H1 (cell line): Measurements from ENCODE around the gene SLC2A4RG. TPM values are rescaled to one million over a fixed set of nuclear protein-coding genes. Genes with fewer than 3 reads are reported as not detected.

ENCODE experiments used
- CTCF ChIA-PET: fragments of 300-600 bp; sonication (Branson Sonifier 250); formaldehyde crosslinking; loops from one replicate; lab custom pipeline; 2021; ENCODE audit not compliant: partially characterized antibody; lab: Charles Lee
- POLR2A ChIA-PET: fragments of 300-600 bp; sonication (Branson Sonifier 250); formaldehyde crosslinking; loops from one replicate; lab custom pipeline; 2021; ENCODE audit warnings: inconsistent platforms; ENCODE audit not compliant: partially characterized antibody; lab: Charles Lee
- DNase-seq, 2 experiments: peaks; one replicate each; pipeline versions ENCODE4 v3.0.0 to v3.0.0-alpha.2; 2010 to 2022; ENCODE audit warnings: low spot score in 2 of 2, low read depth in 1 of 2, mixed read lengths in 1 of 2
- FAIRE-seq: peaks from 2 replicates; lab custom pipeline; 2011; peaks lifted over from hg19 to GRCh38; lab: Jason Lieb, UNC
- H2AFZ ChIP-seq: 2 replicates; pipeline ENCODE4 v1.8.1; 2012; ENCODE audit warnings: low read length, inconsistent platforms
- H2AK5ac ChIP-seq: 2 replicates; pipeline ENCODE4 v1.6.1; 2013; ENCODE audit warnings: low read depth, low read length
- H2BK120ac ChIP-seq: replicated peaks from 2 replicates; pipeline ENCODE3; 2013; ENCODE audit warnings: low read depth, low read length, inconsistent platforms
- H2BK12ac ChIP-seq: 2 replicates; pipeline ENCODE4 v1.6.1; 2013; ENCODE audit warnings: low read depth, low read length
- H2BK15ac ChIP-seq: 2 replicates; pipeline ENCODE4 v1.6.1; 2013; ENCODE audit warnings: low read length
- H2BK20ac ChIP-seq: 2 replicates; pipeline ENCODE4 v1.6.1; 2013; ENCODE audit warnings: low read length
- H2BK5ac ChIP-seq: 2 replicates; pipeline ENCODE4 v1.6.1; 2013; ENCODE audit warnings: low read depth, low read length
- H3K14ac ChIP-seq: 2 replicates; pipeline ENCODE4 v1.6.1; 2013; ENCODE audit warnings: inconsistent platforms; ENCODE audit not compliant: insufficient read length
- H3K18ac ChIP-seq: 2 replicates; pipeline ENCODE4 v1.6.1; 2013; ENCODE audit warnings: low read length; ENCODE audit errors: extremely low read depth
- H3K23ac ChIP-seq: 2 replicates; pipeline ENCODE4 v1.6.1; 2013; ENCODE audit warnings: inconsistent platforms; ENCODE audit not compliant: insufficient read length
- H3K23me2 ChIP-seq: 2 replicates; pipeline ENCODE4 v1.6.1; 2013; ENCODE audit warnings: low read depth, low read length
- H3K27ac ChIP-seq: 2 replicates; pipeline ENCODE4 v1.6.1; 2011; ENCODE audit warnings: low read depth, low read length, inconsistent platforms
- H3K27me3 ChIP-seq, 4 experiments: replicated peaks in 1 of 4; 1 replicate in 1 of 4; 2 replicates in 3 of 4; pipeline versions ENCODE4 v1.6.1 to v1.8.1; 2011 to 2013; ENCODE audit warnings: low read length in 3 of 4, mild to moderate bottlenecking in 3 of 4, inconsistent platforms in 2 of 4, mixed read lengths in 2 of 4, moderate library complexity in 1 of 4; ENCODE audit not compliant: control insufficient read depth in 3 of 4, insufficient read depth in 3 of 4; ENCODE audit errors: extremely low read depth in 1 of 4
- H3K36me3 ChIP-seq, 4 experiments: 2 replicates each; pipeline versions ENCODE4 v1.6.1 to v1.8.1; 2011 to 2013; ENCODE audit warnings: mild to moderate bottlenecking in 4 of 4, low read length in 3 of 4, moderate library complexity in 2 of 4, control low read depth in 1 of 4, inconsistent platforms in 1 of 4; ENCODE audit not compliant: insufficient read depth in 4 of 4, control insufficient read depth in 2 of 4
- H3K4ac ChIP-seq: replicated peaks from 2 replicates; pipeline ENCODE3; 2013; ENCODE audit warnings: low read length, low read depth, mixed read lengths, inconsistent platforms; ENCODE audit not compliant: insufficient read length
- H3K4me1 ChIP-seq, 4 experiments: replicated peaks in 1 of 4; 1 replicate in 1 of 4; 2 replicates in 3 of 4; pipeline versions ENCODE4 v1.6.1 to v1.8.1; 2011 to 2013; ENCODE audit warnings: low read length in 3 of 4, inconsistent platforms in 2 of 4, mixed read lengths in 1 of 4; ENCODE audit not compliant: insufficient read depth in 4 of 4, control insufficient read depth in 3 of 4
- H3K4me2 ChIP-seq, 2 experiments: 2 replicates each; pipeline versions ENCODE4 v1.6.1 to v1.8.1; 2011 to 2013; ENCODE audit warnings: low read depth in 2 of 2, low read length in 2 of 2, control low read depth in 1 of 2, inconsistent platforms in 1 of 2, mild to moderate bottlenecking in 1 of 2; ENCODE audit not compliant: insufficient read depth in 1 of 2
- H3K4me3 ChIP-seq, 4 experiments: fragments of 200-600, 300-600 bp in 1 of 4; sonication (generic), shearing (Covaris generic), sonication (Bioruptor Twin) in 1 of 4; 2 replicates each; pipeline versions ENCODE4 v1.5.1 to v1.8.1; 2011 to 2016; ENCODE audit warnings: low read length in 4 of 4, low read depth in 3 of 4, control low read depth in 2 of 4, inconsistent platforms in 2 of 4, mild to moderate bottlenecking in 2 of 4, mixed read lengths in 1 of 4, moderate library complexity in 1 of 4; ENCODE audit not compliant: insufficient read depth in 2 of 4; ENCODE audit errors: extremely low read depth in 1 of 4
- H3K56ac ChIP-seq: replicated peaks from 2 replicates; pipeline ENCODE3; 2013; ENCODE audit warnings: low read depth, mild to moderate bottlenecking, mixed read lengths, low read length, inconsistent platforms; ENCODE audit not compliant: insufficient read length
- H3K79me1 ChIP-seq: 2 replicates; pipeline ENCODE4 v1.6.1; 2013; ENCODE audit warnings: low read depth, low read length, control low read depth
- H3K79me2 ChIP-seq, 2 experiments: 2 replicates each; pipeline versions ENCODE4 v1.6.1 to v1.8.1; 2012 to 2013; ENCODE audit warnings: low read length in 2 of 2, mild to moderate bottlenecking in 2 of 2, inconsistent platforms in 1 of 2; ENCODE audit not compliant: insufficient read depth in 2 of 2, control insufficient read depth in 1 of 2
- H3K9ac ChIP-seq, 4 experiments: replicated peaks in 1 of 4; 1 replicate in 1 of 4; 2 replicates in 3 of 4; pipeline versions ENCODE4 v1.6.1 to v1.8.1; 2011 to 2013; ENCODE audit warnings: low read depth in 3 of 4, low read length in 3 of 4, control low read depth in 2 of 4, mild to moderate bottlenecking in 2 of 4, moderate library complexity in 2 of 4, inconsistent platforms in 1 of 4; ENCODE audit errors: extremely low read depth in 1 of 4
- H3K9me3 ChIP-seq, 2 experiments: 2 replicates each; pipeline versions ENCODE4 v1.6.1 to v1.8.1; 2012 to 2013; ENCODE audit warnings: mild to moderate bottlenecking in 2 of 2, moderate library complexity in 2 of 2, control low read depth in 1 of 2, inconsistent platforms in 1 of 2, low read depth in 1 of 2, low read length in 1 of 2, mixed read lengths in 1 of 2; ENCODE audit not compliant: insufficient read depth in 2 of 2
- H4K20me1 ChIP-seq, 2 experiments: replicated peaks in 1 of 2; 2 replicates each; pipeline versions ENCODE3 to v1.8.1; 2011 to 2013; ENCODE audit warnings: inconsistent platforms in 2 of 2, low read length in 2 of 2, mild to moderate bottlenecking in 1 of 2; ENCODE audit not compliant: insufficient read depth in 2 of 2, control insufficient read depth in 1 of 2
- H4K5ac ChIP-seq: 2 replicates; pipeline ENCODE4 v1.6.1; 2013; ENCODE audit warnings: low read length, low read depth, mixed read lengths, inconsistent platforms; ENCODE audit not compliant: insufficient read length
- H4K8ac ChIP-seq: 2 replicates; pipeline ENCODE4 v1.8.0; 2013; ENCODE audit warnings: mild to moderate bottlenecking, moderate library complexity, low read length, inconsistent platforms; ENCODE audit not compliant: insufficient read depth; ENCODE audit errors: extremely low read depth
- H4K91ac ChIP-seq: replicated peaks from 2 replicates; pipeline ENCODE3; 2013; ENCODE audit warnings: low read length, mixed read lengths, inconsistent platforms; ENCODE audit not compliant: insufficient read length
- BRCA1 ChIP-seq: IDR thresholded peaks from 2 replicates; pipeline ENCODE4 v1.6.1; 2012; ENCODE audit warnings: low read depth, low read length, improper control_type of control experiment
- CBX8 ChIP-seq: fragments of 300-800, 300-1000 bp; sonication (generic); IDR thresholded peaks from 2 replicates; pipeline ENCODE4 v1.7.1; 2016; ENCODE audit warnings: low read depth, low read length, borderline replicate concordance
- E2F6 ChIP-seq: IDR thresholded peaks from 2 replicates; pipeline ENCODE4 v1.6.1; 2012; ENCODE audit warnings: inconsistent platforms
- EGR1 ChIP-seq: IDR thresholded peaks from 2 replicates; pipeline ENCODE4 v1.6.1; 2011; ENCODE audit warnings: low read depth, low read length, borderline replicate concordance
- HDAC2 ChIP-seq, 2 experiments: fragments of 300-600 bp in 1 of 2; sonication (generic) in 1 of 2; IDR thresholded peaks; 2 replicates each; pipeline ENCODE4 v1.6.1; 2011 to 2012; ENCODE audit warnings: low read depth in 2 of 2, low read length in 2 of 2, mild to moderate bottlenecking in 2 of 2, moderate library complexity in 2 of 2, borderline replicate concordance in 1 of 2, inconsistent platforms in 1 of 2
- SIN3A ChIP-seq, 2 experiments: IDR thresholded peaks in 1 of 2; conservative IDR thresholded peaks in 1 of 2; 2 replicates each; pipeline ENCODE4 v1.6.1; 2011 to 2012; ENCODE audit warnings: low read length in 2 of 2, improper control_type of control experiment in 1 of 2, low read depth in 1 of 2, mild to moderate bottlenecking in 1 of 2
- SIRT6 ChIP-seq: IDR thresholded peaks from one replicate; pipeline ENCODE4 v1.7.1; 2012; ENCODE audit warnings: low read length, inconsistent platforms
- TAF7 ChIP-seq: optimal IDR thresholded peaks from 2 replicates; pipeline ENCODE3; 2011; ENCODE audit warnings: low read depth, mild to moderate bottlenecking, inconsistent platforms, low read length, moderate library complexity, borderline replicate concordance
- TBP ChIP-seq: IDR thresholded peaks from 2 replicates; pipeline ENCODE4 v1.6.1; 2011; ENCODE audit warnings: low read depth, low read length, improper control_type of control experiment
- WGBS, 2 experiments: shearing (Covaris generic) in 1 of 2; methylation state at CpG; one replicate each; pipeline versions ENCODE4 v1.1.6 to v1.1.7; 2013 to 2015; ENCODE audit warnings: low lambda C conversion rate in 2 of 2, mixed read lengths in 2 of 2, inconsistent platforms in 1 of 2, low coverage in 1 of 2, missing lambda C conversion rate in 1 of 2; ENCODE audit not compliant: insufficient replicate concordance in 2 of 2, insufficient coverage in 1 of 2, insufficient read length in 1 of 2; ENCODE audit errors: extremely low coverage in 1 of 2, missing lambda C conversion rate in 1 of 2; 5-methylcytosine and 5-hydroxymethylcytosine counted together
- polyA plus RNA-seq, 7 experiments: library from polyadenylated mRNA; depleted of rRNA in 3 of 7; stranded (reverse) in 5 of 7; unstranded in 2 of 7; fragments of >200 nt in 5 of 7; fragments of 200-250 nt in 2 of 7; gene quantifications; 1 replicate in 5 of 7; 2 replicates in 1 of 7; 4 replicates in 1 of 7; pipeline versions ENCODE4 v1.2.1 to v1.2.3, GENCODE V29; 2011 to 2013; ENCODE audit warnings: missing spikeins in 2 of 7, mixed read lengths in 2 of 7
- total RNA-seq: library from RNA; stranded (reverse); fragmentation: NEBNext Ultra II Directional; extraction: Animal tissue kit (Norgen Biotek cat#: 25700); gene quantifications from 2 replicates; pipeline ENCODE4 v1.2.1, GENCODE V29; 2021

Gene SLC2A4RG
- total and polyA plus RNA-seq, 2 of the 8 experiments (the other 6 are each of a cell fraction or from before 2014, with no cell fraction given) = 15.9 to 29.1 TPM

DNA sequence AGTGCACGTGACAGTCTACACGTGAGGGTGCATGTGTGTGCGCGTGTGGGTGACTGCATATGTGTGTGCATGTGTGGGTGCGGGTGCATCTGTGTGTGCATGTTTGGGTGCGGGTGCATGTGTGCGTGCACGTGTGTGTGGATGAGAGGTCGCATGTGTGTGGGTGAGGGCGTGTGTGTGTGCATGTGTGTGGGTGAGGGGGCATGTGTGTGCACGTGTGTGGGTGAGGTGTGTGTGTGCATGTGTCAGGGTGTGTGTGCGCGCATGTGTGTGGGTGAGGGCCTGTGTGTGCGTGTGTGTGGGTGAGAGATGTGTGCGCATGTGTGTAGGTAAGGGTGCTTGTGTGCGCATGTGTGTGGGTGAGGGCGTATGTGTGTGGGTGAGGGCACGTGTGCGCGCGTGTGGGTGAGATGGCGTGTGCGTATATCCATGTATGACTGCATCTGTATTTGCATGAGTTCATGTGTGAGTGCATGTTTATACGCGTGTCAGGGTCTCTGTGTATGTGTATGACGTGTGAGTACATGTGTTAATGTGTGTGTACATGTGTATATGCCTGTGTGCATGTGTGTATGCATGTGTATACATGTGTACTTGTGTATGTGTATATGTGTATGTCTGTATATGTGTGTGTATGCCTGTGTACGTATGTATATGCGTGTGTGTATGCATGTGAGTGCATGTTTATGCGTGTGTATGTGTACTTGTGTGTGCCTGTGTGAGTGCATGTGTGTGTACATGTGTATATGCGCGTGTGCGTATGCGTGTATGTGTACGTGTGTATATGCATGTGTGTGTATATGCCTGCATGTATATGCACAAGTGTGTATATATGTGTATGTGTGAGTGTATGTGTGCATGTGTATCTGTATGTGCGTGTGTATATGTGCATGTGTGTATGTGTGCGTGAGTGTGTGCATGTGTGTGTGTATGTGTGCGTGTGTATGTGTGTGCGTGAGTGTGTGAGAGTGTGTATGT, 7.2 kb upstream of the SLC2A4RG start:
- peaks cover 0 to 4% of the 10 kb centered on the region in 2 experiments; a peak in 2 of 4 replicates for H3K9me3 ChIP-seq
- no peak overlapping the region for H3K9ac ChIP-seq
- H3K18ac ChIP-seq = no peak overlapping the region
- H3K23ac ChIP-seq = no peak overlapping the region
- H3K36me3 ChIP-seq = peaks cover 0 to 14% (median 7%) of the 10 kb centered on the region in 4 experiments; a peak in 5 of 8 replicates
- H3K79me1 ChIP-seq = peaks cover 16% of the 10 kb centered on the region
- no peak overlapping the region for H4K91ac ChIP-seq
- H2BK120ac ChIP-seq = peak overlapping the region; percentile 43
- CTCF ChIA-PET = interaction anchor here (1.4 kb wide), 1 partner anchor 16 kb away, joined by 4 read pairs; no protein-coding TSS in a partner anchor
- peaks cover 3% of the 10 kb centered on the region for H3K23me2 ChIP-seq
- no peak overlapping the region for H3K4me2 ChIP-seq
- FAIRE-seq (no peak), DNase-seq (no peak)
- H2AFZ ChIP-seq = no peak overlapping the region
- peaks cover 0 to 3% (median 1%) of the 10 kb centered on the region in 4 experiments; a peak in 1 of 7 replicates for H3K27me3 ChIP-seq
- no peak overlapping the region for H3K4ac ChIP-seq
- H4K8ac ChIP-seq = no peak overlapping the region
- no peak overlapping the region; the same call in 1 of the 2 replicates for H2BK12ac ChIP-seq
- no peak overlapping the region for H3K27ac ChIP-seq
- peaks cover 0 to 8% of the 10 kb centered on the region in 2 experiments; a peak in 1 of 4 replicates for H3K79me2 ChIP-seq
- 0 out of 2 replicates have a peak overlapping the region, but pooled peaks have one; percentile 7 for H2BK20ac ChIP-seq
- no peak overlapping the region for H3K4me3 ChIP-seq
- H4K20me1 ChIP-seq = peaks cover 5 to 48% of the 10 kb centered on the region in 2 experiments
- no peak overlapping the region for H3K14ac ChIP-seq
- POLR2A ChIA-PET = interaction anchor here (1.0 to 1.9 kb wide), 2 partner anchors 15 to 34 kb away, joined by 3 to 7 read pairs; no protein-coding TSS in a partner anchor
- no peak overlapping the region for H2BK15ac ChIP-seq
- no peak overlapping the region for H2AK5ac ChIP-seq
- H3K56ac ChIP-seq = no peak overlapping the region
- WGBS, 2 experiments = 84% methylated on average over 38 of the region's 38 CpGs; no CpG with 5 or more reads in 1 of the 2 experiments
- H2BK5ac ChIP-seq = no peak overlapping the region
- H4K5ac ChIP-seq = no peak overlapping the region
- H3K4me1 ChIP-seq = peaks cover 0 to 3% (median 0%) of the 10 kb centered on the region in 4 experiments; a peak in 1 of 7 replicates
- TF ChIP-seq TBP = no peak
- no peak for TF ChIP-seq SIRT6
- no peak for TF ChIP-seq TAF7
- TF ChIP-seq HDAC2 (IDR thresholded peaks at IDR 0.05; ENCODE audit: borderline replicate concordance in 1 of 2, low read depth in 2 of 2, low read length in 2 of 2) = no peak
- no peak for TF ChIP-seq SIN3A (conservative IDR thresholded peaks at IDR 0.05 in 1 of 2, IDR thresholded peaks at IDR 0.05 in 1 of 2; ENCODE audit: low read depth in 1 of 2, low read length in 2 of 2)
- no peak for TF ChIP-seq CBX8
- TF ChIP-seq EGR1 = no peak
- no peak for TF ChIP-seq E2F6
- TF ChIP-seq BRCA1 = no peak
